GM23338 (cell line): ENCODE results near the gene HAT1. TPM values are rescaled to one million over a fixed set of nuclear protein-coding genes. Genes with fewer than 3 reads are reported as not detected.

Source experiments
- ATAC-seq: fragments of 200-7000 bp; cut with Tn5 transposase; 3 replicates; pipeline ENCODE4 v1.9.1; 2020
- DNase-seq: peaks from one replicate; pipeline ENCODE4 v3.0.0-alpha.2; 2015; ENCODE audit warnings: low spot score
- H2AFZ ChIP-seq: fragments of 200-600 bp; sonication (generic); 2 replicates; pipeline ENCODE4 v1.8.0; 2016; ENCODE audit warnings: antibody characterized with exemption, mild to moderate bottlenecking, moderate library complexity
- H3F3A ChIP-seq: fragments of 200-600 bp; sonication (generic); replicated peaks from 2 replicates; pipeline ENCODE4 v1.8.0; 2017; ENCODE audit warnings: antibody characterized with exemption, mixed run types, low read depth
- H3K27ac ChIP-seq: fragments of 200-600 bp; sonication (generic); 2 replicates; pipeline ENCODE4 v1.6.1; 2016; ENCODE audit warnings: low read depth
- H3K27me3 ChIP-seq: fragments of 200-600 bp; sonication (generic); 2 replicates; pipeline ENCODE4 v1.8.0; 2016; ENCODE audit warnings: mild to moderate bottlenecking, mixed run types, moderate library complexity; ENCODE audit not compliant: insufficient read depth
- H3K36me3 ChIP-seq: fragments of 200-600 bp; sonication (generic); 2 replicates; pipeline ENCODE4 v1.8.0; 2016; ENCODE audit warnings: mild to moderate bottlenecking; ENCODE audit not compliant: insufficient read depth
- H3K4me1 ChIP-seq: fragments of 200-600 bp; sonication (generic); 2 replicates; pipeline ENCODE4 v1.8.0; 2016; ENCODE audit warnings: mild to moderate bottlenecking, moderate library complexity; ENCODE audit not compliant: insufficient read depth
- H3K4me2 ChIP-seq: fragments of 200-600 bp; sonication (generic); 2 replicates; pipeline ENCODE4 v1.7.1; 2017; ENCODE audit warnings: mixed run types
- H3K4me3 ChIP-seq: fragments of 200-600 bp; sonication (generic); 2 replicates; pipeline ENCODE4 v1.6.1; 2016; ENCODE audit warnings: mixed run types
- H3K79me2 ChIP-seq: fragments of 200-600 bp; sonication (generic); replicated peaks from 2 replicates; pipeline ENCODE4 v1.8.0; 2017; ENCODE audit warnings: mild to moderate bottlenecking; ENCODE audit not compliant: insufficient read depth
- H3K9me2 ChIP-seq: fragments of 200-600 bp; sonication (generic); 2 replicates; pipeline ENCODE4 v1.8.0; 2017; ENCODE audit not compliant: insufficient read depth
- H4K20me1 ChIP-seq: fragments of 200-600 bp; sonication (generic); replicated peaks from 2 replicates; pipeline ENCODE4 v1.8.0; 2017; ENCODE audit warnings: mild to moderate bottlenecking; ENCODE audit not compliant: insufficient read depth
- H3K27ac Mint-ChIP-seq: 2 replicates; pipeline ENCODE4 v1.8.0; 2020; ENCODE audit warnings: inconsistent platforms, mild to moderate bottlenecking, moderate library complexity, mixed read lengths
- H3K27me3 Mint-ChIP-seq: 3 replicates; pipeline ENCODE4 v1.8.0; 2022; ENCODE audit warnings: low read depth, mild to moderate bottlenecking, moderate library complexity, mixed read lengths, inconsistent platforms; ENCODE audit not compliant: insufficient read depth, poor library complexity
- H3K36me3 Mint-ChIP-seq: 3 replicates; pipeline ENCODE4 v1.8.0; 2021; ENCODE audit warnings: low read depth, mild to moderate bottlenecking, inconsistent platforms, moderate library complexity, mixed read lengths
- H3K4me1 Mint-ChIP-seq: 3 replicates; pipeline ENCODE4 v1.8.0; 2020; ENCODE audit warnings: mild to moderate bottlenecking, inconsistent platforms, mixed read lengths
- H3K4me3 Mint-ChIP-seq: 3 replicates; pipeline ENCODE4 v1.8.0; 2021; ENCODE audit warnings: moderate library complexity, mild to moderate bottlenecking, inconsistent platforms, mixed read lengths
- H3K9me3 Mint-ChIP-seq: 3 replicates; pipeline ENCODE4 v1.8.0; 2020; ENCODE audit warnings: moderate library complexity, mild to moderate bottlenecking, inconsistent platforms, mixed read lengths
- POLR2AphosphoS5 ChIP-seq: IDR thresholded peaks from 2 replicates; pipeline ENCODE4 v1.6.1; 2016; ENCODE audit warnings: antibody characterized with exemption, low read depth
- polyA plus RNA-seq: library from polyadenylated mRNA; unstranded; fragments of >200 nt; fragmentation: Nextera tagmentation; extraction: Ambion mirVana; gene quantifications from 2 replicates; pipeline ENCODE4 v1.2.1, GENCODE V29; 2016
- total RNA-seq: library from RNA; depleted of rRNA; stranded (reverse); fragments of >200 nt; shearing (Covaris generic); gene quantifications from 2 replicates; pipeline ENCODE4 v1.2.3, GENCODE V29; 2014
- TF ChIP-seq, protein P1 (sequence below): fragments of 250-450 bp; sonication (Bioruptor Pico); IDR thresholded peaks from 2 replicates; pipeline ENCODE4 v1.5.0; 2020; ENCODE audit warnings: mild to moderate bottlenecking, moderate library complexity
- TF ChIP-seq, protein P2 (sequence below): IDR thresholded peaks from one replicate; pipeline ENCODE4 v1.6.1; 2018; ENCODE audit warnings: antibody characterized with exemption; ENCODE audit not compliant: unreplicated experiment

The HAT1 gene
- total and polyA plus RNA-seq, 2 experiments from 2014 or later: 67.2 to 67.5 TPM

DNA sequence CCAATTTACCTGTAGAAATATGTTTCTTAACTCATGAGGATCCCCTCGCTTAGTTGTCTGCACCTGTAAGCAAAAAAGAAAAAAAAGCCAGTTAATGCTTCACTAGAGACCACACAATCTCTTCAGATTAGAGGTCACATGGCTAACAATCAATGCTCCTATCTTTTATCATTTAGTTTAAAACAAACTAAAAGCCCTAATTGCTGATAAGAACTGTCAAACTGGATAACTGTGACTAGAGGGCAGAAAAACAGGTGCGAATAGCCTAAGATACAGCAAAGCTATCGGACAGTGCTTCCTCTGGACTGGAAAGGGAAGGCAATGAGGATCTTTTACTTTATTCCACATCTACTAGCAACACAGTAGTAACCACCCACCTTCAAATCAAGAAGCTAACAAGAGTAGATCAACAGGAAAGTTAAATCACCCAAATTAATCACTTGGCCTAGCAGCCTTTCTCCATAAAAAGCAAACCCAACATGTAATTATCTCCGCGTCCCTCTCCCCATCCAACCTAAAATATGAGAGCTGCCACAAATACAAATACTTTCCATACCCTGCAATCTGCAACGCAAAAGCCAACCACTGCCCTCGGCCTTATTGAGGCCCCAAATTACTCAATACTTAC, 29.0 kb upstream of the HAT1 start (continued):
- TF ChIP-seq, protein P1, sequence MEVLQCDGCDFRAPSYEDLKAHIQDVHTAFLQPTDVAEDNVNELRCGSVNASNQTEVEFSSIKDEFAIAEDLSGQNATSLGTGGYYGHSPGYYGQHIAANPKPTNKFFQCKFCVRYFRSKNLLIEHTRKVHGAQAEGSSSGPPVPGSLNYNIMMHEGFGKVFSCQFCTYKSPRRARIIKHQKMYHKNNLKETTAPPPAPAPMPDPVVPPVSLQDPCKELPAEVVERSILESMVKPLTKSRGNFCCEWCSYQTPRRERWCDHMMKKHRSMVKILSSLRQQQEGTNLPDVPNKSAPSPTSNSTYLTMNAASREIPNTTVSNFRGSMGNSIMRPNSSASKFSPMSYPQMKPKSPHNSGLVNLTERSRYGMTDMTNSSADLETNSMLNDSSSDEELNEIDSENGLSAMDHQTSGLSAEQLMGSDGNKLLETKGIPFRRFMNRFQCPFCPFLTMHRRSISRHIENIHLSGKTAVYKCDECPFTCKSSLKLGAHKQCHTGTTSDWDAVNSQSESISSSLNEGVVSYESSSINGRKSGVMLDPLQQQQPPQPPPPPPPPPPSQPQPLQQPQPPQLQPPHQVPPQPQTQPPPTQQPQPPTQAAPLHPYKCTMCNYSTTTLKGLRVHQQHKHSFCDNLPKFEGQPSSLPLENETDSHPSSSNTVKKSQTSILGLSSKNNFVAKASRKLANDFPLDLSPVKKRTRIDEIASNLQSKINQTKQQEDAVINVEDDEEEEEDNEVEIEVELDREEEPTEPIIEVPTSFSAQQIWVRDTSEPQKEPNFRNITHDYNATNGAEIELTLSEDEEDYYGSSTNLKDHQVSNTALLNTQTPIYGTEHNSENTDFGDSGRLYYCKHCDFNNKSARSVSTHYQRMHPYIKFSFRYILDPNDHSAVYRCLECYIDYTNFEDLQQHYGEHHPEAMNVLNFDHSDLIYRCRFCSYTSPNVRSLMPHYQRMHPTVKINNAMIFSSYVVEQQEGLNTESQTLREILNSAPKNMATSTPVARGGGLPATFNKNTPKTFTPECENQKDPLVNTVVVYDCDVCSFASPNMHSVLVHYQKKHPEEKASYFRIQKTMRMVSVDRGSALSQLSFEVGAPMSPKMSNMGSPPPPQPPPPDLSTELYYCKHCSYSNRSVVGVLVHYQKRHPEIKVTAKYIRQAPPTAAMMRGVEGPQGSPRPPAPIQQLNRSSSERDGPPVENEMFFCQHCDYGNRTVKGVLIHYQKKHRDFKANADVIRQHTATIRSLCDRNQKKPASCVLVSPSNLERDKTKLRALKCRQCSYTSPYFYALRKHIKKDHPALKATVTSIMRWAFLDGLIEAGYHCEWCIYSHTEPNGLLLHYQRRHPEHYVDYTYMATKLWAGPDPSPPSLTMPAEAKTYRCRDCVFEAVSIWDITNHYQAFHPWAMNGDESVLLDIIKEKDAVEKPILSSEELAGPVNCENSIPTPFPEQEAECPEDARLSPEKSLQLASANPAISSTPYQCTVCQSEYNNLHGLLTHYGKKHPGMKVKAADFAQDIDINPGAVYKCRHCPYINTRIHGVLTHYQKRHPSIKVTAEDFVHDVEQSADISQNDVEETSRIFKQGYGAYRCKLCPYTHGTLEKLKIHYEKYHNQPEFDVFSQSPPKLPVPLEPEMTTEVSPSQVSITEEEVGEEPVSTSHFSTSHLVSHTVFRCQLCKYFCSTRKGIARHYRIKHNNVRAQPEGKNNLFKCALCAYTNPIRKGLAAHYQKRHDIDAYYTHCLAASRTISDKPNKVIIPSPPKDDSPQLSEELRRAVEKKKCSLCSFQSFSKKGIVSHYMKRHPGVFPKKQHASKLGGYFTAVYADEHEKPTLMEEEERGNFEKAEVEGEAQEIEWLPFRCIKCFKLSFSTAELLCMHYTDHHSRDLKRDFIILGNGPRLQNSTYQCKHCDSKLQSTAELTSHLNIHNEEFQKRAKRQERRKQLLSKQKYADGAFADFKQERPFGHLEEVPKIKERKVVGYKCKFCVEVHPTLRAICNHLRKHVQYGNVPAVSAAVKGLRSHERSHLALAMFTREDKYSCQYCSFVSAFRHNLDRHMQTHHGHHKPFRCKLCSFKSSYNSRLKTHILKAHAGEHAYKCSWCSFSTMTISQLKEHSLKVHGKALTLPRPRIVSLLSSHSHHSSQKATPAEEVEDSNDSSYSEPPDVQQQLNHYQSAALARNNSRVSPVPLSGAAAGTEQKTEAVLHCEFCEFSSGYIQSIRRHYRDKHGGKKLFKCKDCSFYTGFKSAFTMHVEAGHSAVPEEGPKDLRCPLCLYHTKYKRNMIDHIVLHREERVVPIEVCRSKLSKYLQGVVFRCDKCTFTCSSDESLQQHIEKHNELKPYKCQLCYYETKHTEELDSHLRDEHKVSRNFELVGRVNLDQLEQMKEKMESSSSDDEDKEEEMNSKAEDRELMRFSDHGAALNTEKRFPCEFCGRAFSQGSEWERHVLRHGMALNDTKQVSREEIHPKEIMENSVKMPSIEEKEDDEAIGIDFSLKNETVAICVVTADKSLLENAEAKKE (CRISPR knock-in tag): no peak
- TF ChIP-seq, protein P2, sequence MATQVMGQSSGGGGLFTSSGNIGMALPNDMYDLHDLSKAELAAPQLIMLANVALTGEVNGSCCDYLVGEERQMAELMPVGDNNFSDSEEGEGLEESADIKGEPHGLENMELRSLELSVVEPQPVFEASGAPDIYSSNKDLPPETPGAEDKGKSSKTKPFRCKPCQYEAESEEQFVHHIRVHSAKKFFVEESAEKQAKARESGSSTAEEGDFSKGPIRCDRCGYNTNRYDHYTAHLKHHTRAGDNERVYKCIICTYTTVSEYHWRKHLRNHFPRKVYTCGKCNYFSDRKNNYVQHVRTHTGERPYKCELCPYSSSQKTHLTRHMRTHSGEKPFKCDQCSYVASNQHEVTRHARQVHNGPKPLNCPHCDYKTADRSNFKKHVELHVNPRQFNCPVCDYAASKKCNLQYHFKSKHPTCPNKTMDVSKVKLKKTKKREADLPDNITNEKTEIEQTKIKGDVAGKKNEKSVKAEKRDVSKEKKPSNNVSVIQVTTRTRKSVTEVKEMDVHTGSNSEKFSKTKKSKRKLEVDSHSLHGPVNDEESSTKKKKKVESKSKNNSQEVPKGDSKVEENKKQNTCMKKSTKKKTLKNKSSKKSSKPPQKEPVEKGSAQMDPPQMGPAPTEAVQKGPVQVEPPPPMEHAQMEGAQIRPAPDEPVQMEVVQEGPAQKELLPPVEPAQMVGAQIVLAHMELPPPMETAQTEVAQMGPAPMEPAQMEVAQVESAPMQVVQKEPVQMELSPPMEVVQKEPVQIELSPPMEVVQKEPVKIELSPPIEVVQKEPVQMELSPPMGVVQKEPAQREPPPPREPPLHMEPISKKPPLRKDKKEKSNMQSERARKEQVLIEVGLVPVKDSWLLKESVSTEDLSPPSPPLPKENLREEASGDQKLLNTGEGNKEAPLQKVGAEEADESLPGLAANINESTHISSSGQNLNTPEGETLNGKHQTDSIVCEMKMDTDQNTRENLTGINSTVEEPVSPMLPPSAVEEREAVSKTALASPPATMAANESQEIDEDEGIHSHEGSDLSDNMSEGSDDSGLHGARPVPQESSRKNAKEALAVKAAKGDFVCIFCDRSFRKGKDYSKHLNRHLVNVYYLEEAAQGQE: no peak

DNA sequence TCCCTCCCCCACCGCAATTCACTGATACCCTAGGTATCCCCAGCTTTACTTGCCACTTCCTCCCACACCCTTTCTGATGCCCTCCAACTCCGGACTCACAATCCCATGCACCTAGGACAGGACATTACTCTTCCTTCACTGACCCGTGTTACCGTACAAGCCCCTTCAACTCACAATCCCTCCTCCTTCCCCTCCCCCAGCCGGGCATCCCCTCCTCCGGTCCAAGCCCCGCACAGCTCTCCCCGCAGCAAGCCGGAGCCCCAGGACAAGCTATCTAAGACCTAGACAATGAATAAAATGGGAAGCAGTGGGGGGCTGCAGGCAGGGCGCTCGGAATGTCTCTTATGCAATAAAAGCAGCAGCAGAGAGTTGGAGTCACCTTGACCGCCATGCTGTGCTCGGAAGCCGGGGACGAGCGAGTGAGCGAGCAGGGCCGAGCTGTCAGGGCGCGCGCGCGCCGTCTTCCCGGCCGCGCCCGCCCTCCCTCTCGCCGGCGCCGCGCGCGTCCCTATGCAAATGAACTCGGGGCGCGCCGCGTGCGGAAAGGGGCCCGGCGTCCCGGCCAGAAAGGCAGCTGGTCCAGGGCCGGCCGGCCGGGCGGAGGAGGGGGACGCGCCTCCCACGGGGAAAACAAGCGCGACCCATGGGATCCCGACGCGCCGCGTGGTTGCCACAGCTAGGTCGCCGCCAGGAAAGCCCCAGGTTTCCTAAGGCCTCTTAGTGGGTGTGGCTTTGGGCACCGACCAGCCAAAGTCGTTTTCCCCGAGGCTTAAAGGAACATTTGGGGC, 28.2 kb upstream of the HAT1 start, which contains the start of gene SLC25A12:
TSS of gene SLC25A12 (minus strand) at position 421 of the 788 bp plus-strand sequence. CDS start at position 391, 30 bp downstream.
- peak within 1 kb of the TSS; percentile 80 for H3K4me2 ChIP-seq
- H3K4me1 ChIP-seq: peaks cover 4% of the 10 kb centered on the region; the same call in 1 of the 2 replicates
- no peaks in the 10 kb centered on the region for H3F3A ChIP-seq
- Mint-ChIP-seq H3K27ac (peak within 1 kb of the TSS; percentile 73), H3K9me3 (peaks cover 15% of the 10 kb centered on the region), H3K27me3 (peaks cover 7% of the 10 kb centered on the region), H3K4me1 (peaks cover 15% of the 10 kb centered on the region), H3K4me3 (peak within 1 kb of the TSS; percentile 91), H3K36me3 (peaks cover 8% of the 10 kb centered on the region; the same call in 2 of the 3 replicates)
- H3K36me3 ChIP-seq: no peaks in the 10 kb centered on the region; the same call in 1 of the 2 replicates
- DNase-seq: peak; percentile 96
- no peak within 1 kb of the TSS for H3K27ac ChIP-seq
- no peaks in the 10 kb centered on the region for H3K27me3 ChIP-seq
- peak within 1 kb of the TSS; percentile 97 for H3K4me3 ChIP-seq
- TF ChIP-seq, protein P2: no peak
- peak; percentile 77 for TF ChIP-seq POLR2AphosphoS5
- H3K79me2 ChIP-seq: no peaks in the 10 kb centered on the region
- H2AFZ ChIP-seq: peak within 1 kb of the TSS; percentile 98
- H4K20me1 ChIP-seq: no peaks in the 10 kb centered on the region
- no peaks in the 10 kb centered on the region for H3K9me2 ChIP-seq
- peak; percentile 97 for ATAC-seq
